AG04449 (cell line): ENCODE data around the gene CDC14A.

Experiments
- CTCF ChIA-PET: fragments of 350-600 bp; formaldehyde crosslinking; extraction: SDS; loops from one replicate; lab custom pipeline; 2021; ENCODE audit warnings: antibody characterized with exemption; lab: Yijun Ruan, JAX
- POLR2A ChIA-PET: fragments of 400-600, 350-600 bp; formaldehyde crosslinking; extraction: SDS; loops from one replicate; lab custom pipeline; 2020; ENCODE audit warnings: antibody characterized with exemption, inconsistent platforms; lab: Yijun Ruan, JAX
- DNase-seq: peaks from one replicate; pipeline ENCODE4 v3.0.0-alpha.2; 2010; ENCODE audit warnings: low read depth, low spot score
- H3K4me3 ChIP-seq: 2 replicates; pipeline ENCODE4 v1.5.1; 2011; ENCODE audit warnings: low read depth, mild to moderate bottlenecking, control low read depth, low read length
- CTCF ChIP-seq: IDR thresholded peaks from one replicate; pipeline ENCODE4 v1.5.1; 2011; ENCODE audit warnings: mild to moderate bottlenecking, moderate library complexity, low read length, control low read depth, inconsistent platforms; ENCODE audit not compliant: insufficient read depth; ENCODE audit errors: missing control alignments

The CDC14A gene

GRCh38 chr1:100431954-100432353 lies 79.6 kb downstream of the CDC14A start:
- POLR2A ChIA-PET, result no interaction called here
- DNase-seq, result no peak
- TF ChIP-seq CTCF, result no peak
- H3K4me3 ChIP-seq, result no peak overlapping the region
- CTCF ChIA-PET, result interaction anchor here (1.0 to 6.1 kb wide), 3 partner anchors 9 to 27 kb away, joined by 3 to 31 read pairs (median 12); no protein-coding TSS in a partner anchor

GRCh38 chr1:100433563-100433962 lies 81.3 kb downstream of the CDC14A start:
- no peak overlapping the region for H3K4me3 ChIP-seq
- ChIA-PET POLR2A (no interaction called here), CTCF (interaction anchor here (1.4 to 6.1 kb wide), 5 partner anchors 9 to 29 kb away, joined by 3 to 31 read pairs (median 8); no protein-coding TSS in a partner anchor)

GRCh38 chr1:100434831-100435230 lies 82.5 kb downstream of the CDC14A start:
- ChIA-PET POLR2A (no interaction called here), CTCF (interaction anchor here (0.9 to 6.1 kb wide), 6 partner anchors 10 to 27 kb away, joined by 3 to 31 read pairs (median 8); no protein-coding TSS in a partner anchor)
- H3K4me3 ChIP-seq, result no peak overlapping the region
- no peak for DNase-seq
- TF ChIP-seq CTCF, result no peak

More at GRCh38 chr1:100433563-100433962, 81.3 kb downstream of the CDC14A start:
- TF ChIP-seq CTCF, result no peak
- DNase-seq, result no peak

GRCh38 chr1:100438375-100438774 lies 86.1 kb downstream of the CDC14A start:
- ChIA-PET CTCF (interaction anchor here (1.0 to 1.6 kb wide), 2 partner anchors 16 to 21 kb away, joined by 4 read pairs; no protein-coding TSS in a partner anchor), POLR2A (no interaction called here)
- no peak for TF ChIP-seq CTCF
- DNase-seq, result no peak
- no peak overlapping the region for H3K4me3 ChIP-seq

GRCh38 chr1:100438789-100439188 lies 86.5 kb downstream of the CDC14A start:
- CTCF ChIA-PET, result interaction anchor here (1.0 to 1.6 kb wide), 2 partner anchors 15 to 20 kb away, joined by 4 read pairs; no protein-coding TSS in a partner anchor
- TF ChIP-seq CTCF, result no peak
- POLR2A ChIA-PET, result no interaction called here
- DNase-seq, result no peak
- no peak overlapping the region for H3K4me3 ChIP-seq

- POLR2A ChIA-PET, result no interaction called here
- TF ChIP-seq CTCF, result no peak
- DNase-seq, result no peak
- CTCF ChIA-PET, result interaction anchor here (0.7 to 5.8 kb wide), 4 partner anchors 9 to 15 kb away, joined by 3 to 38 read pairs (median 4); no protein-coding TSS in a partner anchor
- no peak overlapping the region for H3K4me3 ChIP-seq
These were observed 87.9 kb downstream of the CDC14A start for GRCh38 chr1:100440075-100440809.
